ENCODE measurements around the gene ABHD12B. TPM values are rescaled to one million over a fixed set of nuclear protein-coding genes. Genes with fewer than 3 reads are reported as not detected.

ABHD12B gene
- total RNA-seq, 1 experiment from 2014 or later, result 0.37 TPM

- TF ChIP-seq EZH2 (IDR thresholded peaks at IDR 0.05; ENCODE audit: borderline replicate concordance, low read depth, low read length, poor library complexity, severe bottlenecking), result no peak
- TF ChIP-seq CTCF (conservative IDR thresholded peaks at IDR 0.05; ENCODE audit: low read depth, low read length), result no peak
- H3K4me3 ChIP-seq (ENCODE audit: low read depth, low read length, poor library complexity, severe bottlenecking), result no peak overlapping the region
- no peak overlapping the region for H3K27ac ChIP-seq (ENCODE audit: low read depth, low read length, poor library complexity, severe bottlenecking)
- peaks cover 8% of the 10 kb centered on the region for H3K4me1 ChIP-seq (ENCODE audit: insufficient read depth, low read length, poor library complexity, severe bottlenecking)
- no peaks in the 10 kb centered on the region for H3K36me3 ChIP-seq (ENCODE audit: insufficient read depth, low read length, poor library complexity, severe bottlenecking)
- ChIA-PET CTCF (no interaction called here), POLR2A (ENCODE audit: low non-redundant PET) (interaction anchor here (0.6 kb wide), 1 partner anchor 1588 kb away, joined by 4 read pairs; no protein-coding TSS in a partner anchor)
- no TSS peak for BruUV-seq (replicated peaks)
- intact Hi-C loops (cut with micrococcal nuclease; ENCODE audit: unreplicated experiment), result no loop called here
- peak; percentile 19 for DNase-seq (ENCODE audit: low spot score)
- H3K9me3 ChIP-seq (ENCODE audit: low read depth, low read length, poor library complexity, severe bottlenecking), result no peaks in the 10 kb centered on the region
- no peaks in the 10 kb centered on the region for H3K27me3 ChIP-seq (replicated peaks; ENCODE audit: insufficient read depth, low read depth, low read length, poor library complexity)
Observed at GRCh38 chr14:50932592-50933495, 61.0 kb downstream of the ABHD12B start.

DNA sequence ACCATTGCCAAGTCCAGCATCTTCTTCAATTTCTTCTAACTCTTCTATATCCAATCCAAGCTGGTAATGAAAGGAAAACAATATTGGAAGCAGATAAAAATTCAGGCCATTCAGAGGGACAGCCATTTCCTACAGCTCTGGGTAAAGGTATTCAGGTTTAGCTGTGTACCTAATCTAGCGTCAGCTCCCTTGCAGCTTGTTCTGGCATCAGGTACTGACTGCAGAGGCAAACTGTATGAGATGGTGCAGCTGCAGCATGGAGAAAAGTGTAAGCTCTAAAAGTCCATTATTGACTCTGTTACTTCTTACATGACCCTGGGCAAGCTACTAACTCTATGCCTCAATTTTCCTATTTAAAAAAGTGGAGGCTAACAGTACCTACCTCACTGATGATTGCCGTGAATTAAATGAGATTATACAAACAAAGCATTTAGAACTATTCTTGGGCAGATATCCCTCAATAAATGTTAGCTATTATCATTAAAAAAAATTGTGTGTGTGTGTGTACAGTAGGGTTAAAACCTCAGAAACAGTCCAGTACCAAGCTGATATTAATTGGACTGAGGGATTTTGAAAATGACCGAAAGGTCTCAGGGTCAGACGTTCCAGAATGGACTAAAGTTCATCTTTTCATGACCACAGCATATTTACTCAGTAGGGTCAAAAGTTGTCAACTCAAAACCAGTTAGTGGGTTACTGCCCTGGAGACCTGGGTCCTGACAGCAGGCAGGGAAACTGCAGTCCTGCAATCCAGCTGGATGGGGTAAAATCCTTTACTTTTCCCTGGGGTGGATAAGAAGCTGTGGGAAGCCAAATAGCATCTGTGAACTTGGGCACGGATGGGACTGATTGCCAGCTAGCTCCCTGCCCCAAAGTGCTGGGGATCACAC is 63.5 kb downstream of the ABHD12B start:
- Histone ChIP-seq H3K4me3 (ENCODE audit: low read depth, low read length, poor library complexity, severe bottlenecking) (no peak overlapping the region), H3K4me1 (ENCODE audit: insufficient read depth, low read length, poor library complexity, severe bottlenecking) (peaks cover 8% of the 10 kb centered on the region), H3K27me3 (replicated peaks; ENCODE audit: insufficient read depth, low read depth, low read length, poor library complexity) (no peaks in the 10 kb centered on the region), H3K36me3 (ENCODE audit: insufficient read depth, low read length, poor library complexity, severe bottlenecking) (no peaks in the 10 kb centered on the region), H3K9me3 (ENCODE audit: low read depth, low read length, poor library complexity, severe bottlenecking) (no peaks in the 10 kb centered on the region), H3K27ac (ENCODE audit: low read depth, low read length, poor library complexity, severe bottlenecking) (no peak overlapping the region)
- CTCF ChIA-PET, result no interaction called here
- TF ChIP-seq CTCF (conservative IDR thresholded peaks at IDR 0.05; ENCODE audit: low read depth, low read length) (no peak), EZH2 (IDR thresholded peaks at IDR 0.05; ENCODE audit: borderline replicate concordance, low read depth, low read length, poor library complexity, severe bottlenecking) (no peak)
- intact Hi-C loops (cut with micrococcal nuclease; ENCODE audit: unreplicated experiment), result no loop called here
- no peak for DNase-seq (ENCODE audit: low spot score)
- POLR2A ChIA-PET (ENCODE audit: low non-redundant PET), result no interaction called here
- BruUV-seq (replicated peaks), result no TSS peak

DNA sequence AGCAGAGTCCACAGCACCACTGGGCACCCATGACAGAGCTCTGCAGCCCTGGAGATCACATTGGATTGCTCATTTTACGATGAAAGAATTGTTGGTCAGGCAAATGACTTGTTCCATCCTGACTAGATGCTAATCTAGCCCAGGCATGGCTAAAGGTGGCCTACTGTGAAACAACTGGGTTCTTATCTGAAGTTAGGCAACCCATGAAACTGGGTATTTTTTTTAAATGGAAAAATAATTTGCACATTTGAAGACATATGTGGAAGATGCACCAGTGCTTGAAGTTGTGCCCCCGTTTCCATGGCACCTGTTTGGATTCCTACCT is 64.1 kb downstream of the ABHD12B start:
- BruUV-seq (replicated peaks), result no TSS peak
- CTCF ChIA-PET, result no interaction called here
- intact Hi-C loops (cut with micrococcal nuclease; ENCODE audit: unreplicated experiment), result no loop called here

More for the DNA sequence above, 64.1 kb downstream of the ABHD12B start:
- Histone ChIP-seq H3K36me3 (ENCODE audit: insufficient read depth, low read length, poor library complexity, severe bottlenecking) (no peaks in the 10 kb centered on the region), H3K4me3 (ENCODE audit: low read depth, low read length, poor library complexity, severe bottlenecking) (no peak overlapping the region), H3K4me1 (ENCODE audit: insufficient read depth, low read length, poor library complexity, severe bottlenecking) (peaks cover 8% of the 10 kb centered on the region), H3K9me3 (ENCODE audit: low read depth, low read length, poor library complexity, severe bottlenecking) (no peaks in the 10 kb centered on the region), H3K27me3 (replicated peaks; ENCODE audit: insufficient read depth, low read depth, low read length, poor library complexity) (no peaks in the 10 kb centered on the region), H3K27ac (ENCODE audit: low read depth, low read length, poor library complexity, severe bottlenecking) (no peak overlapping the region)
- DNase-seq (ENCODE audit: low spot score), result no peak
- POLR2A ChIA-PET (ENCODE audit: low non-redundant PET), result no interaction called here
- TF ChIP-seq CTCF (conservative IDR thresholded peaks at IDR 0.05; ENCODE audit: low read depth, low read length) (no peak), EZH2 (IDR thresholded peaks at IDR 0.05; ENCODE audit: borderline replicate concordance, low read depth, low read length, poor library complexity, severe bottlenecking) (no peak)

Data from A673 (cell line).